ENCODE results near the gene PPP1R14B.
A peak's percentile ranks its signal among the peaks of the same experiment; 100 is the strongest.

Gene PPP1R14B

GRCh38 chr11:64245797-64246620, 734 bp downstream of the PPP1R14B start:
- DNase-seq (ENCODE audit: low read depth), result peak; percentile 66

GRCh38 chr11:64245401-64245796, 1.3 kb downstream of the PPP1R14B start:
- no peak for DNase-seq (ENCODE audit: low read depth)

- no peak for DNase-seq (ENCODE audit: low read depth)
Measured at GRCh38 chr11:64244966-64245365, 1.8 kb downstream of the PPP1R14B start.

GRCh38 chr11:64244107-64244506, 2.6 kb downstream of the PPP1R14B start:
- DNase-seq (ENCODE audit: low read depth), result no peak

- no peak for DNase-seq (ENCODE audit: low read depth)
Measured at GRCh38 chr11:64243236-64243854, 3.4 kb downstream of the PPP1R14B start.

GRCh38 chr11:64241491-64242374, 5.0 kb downstream of the PPP1R14B start:
- no peak for DNase-seq (ENCODE audit: low read depth)

GRCh38 chr11:64241241-64241490, 5.6 kb downstream of the PPP1R14B start:
- DNase-seq (ENCODE audit: low read depth), result peak; percentile 99

GRCh38 chr11:64240435-64241240, 6.1 kb downstream of the PPP1R14B start, which contains the start of gene FKBP2:
Gene FKBP2 (plus strand): TSS chr11:64241095. CDS start chr11:64242388, 1,293 bp downstream.
- DNase-seq (ENCODE audit: low read depth), result peak; percentile 96

- DNase-seq (ENCODE audit: low read depth), result no peak
Measured at GRCh38 chr11:64239662-64240434, 6.9 kb downstream of the PPP1R14B start.

GRCh38 chr11:64238999-64239398, 7.7 kb downstream of the PPP1R14B start:
- no peak for DNase-seq (ENCODE audit: low read depth)

GRCh38 chr11:64238076-64238475, 8.7 kb downstream of the PPP1R14B start:
- no peak for DNase-seq (ENCODE audit: low read depth)

GRCh38 chr11:64237484-64237951, 9.2 kb downstream of the PPP1R14B start:
- DNase-seq (ENCODE audit: low read depth), result no peak

GRCh38 chr11:64235437-64236161, 11.1 kb downstream of the PPP1R14B start:
- no peak for DNase-seq (ENCODE audit: low read depth)

- peak; percentile 44 for DNase-seq (ENCODE audit: low read depth)
Measured at GRCh38 chr11:64234647-64235379, 11.9 kb downstream of the PPP1R14B start.

GRCh38 chr11:64233913-64234586, 12.7 kb downstream of the PPP1R14B start, which contains the start of gene VEGFB:
Gene VEGFB (plus strand): TSS chr11:64234584. CDS start chr11:64234834, 250 bp downstream.
- DNase-seq (ENCODE audit: low read depth), result peak; percentile 70

- DNase-seq (ENCODE audit: low read depth), result no peak
Measured at GRCh38 chr11:64232967-64233315, 13.8 kb downstream of the PPP1R14B start.

- DNase-seq (ENCODE audit: low read depth), result no peak
Measured at GRCh38 chr11:64232182-64232966, 14.4 kb downstream of the PPP1R14B start.

- no peak for DNase-seq (ENCODE audit: low read depth)
Measured at GRCh38 chr11:64231546-64231945, 15.2 kb downstream of the PPP1R14B start.

Measured in T-helper 22 cell (primary cell).